ENCODE measurements around the gene NGRN.
"Not testable (repeated sequence)": the region's sequence is repeated elsewhere in the genome, so short reads cannot be mapped to it uniquely, and the experiment has no call there.

Gene NGRN

DNA sequence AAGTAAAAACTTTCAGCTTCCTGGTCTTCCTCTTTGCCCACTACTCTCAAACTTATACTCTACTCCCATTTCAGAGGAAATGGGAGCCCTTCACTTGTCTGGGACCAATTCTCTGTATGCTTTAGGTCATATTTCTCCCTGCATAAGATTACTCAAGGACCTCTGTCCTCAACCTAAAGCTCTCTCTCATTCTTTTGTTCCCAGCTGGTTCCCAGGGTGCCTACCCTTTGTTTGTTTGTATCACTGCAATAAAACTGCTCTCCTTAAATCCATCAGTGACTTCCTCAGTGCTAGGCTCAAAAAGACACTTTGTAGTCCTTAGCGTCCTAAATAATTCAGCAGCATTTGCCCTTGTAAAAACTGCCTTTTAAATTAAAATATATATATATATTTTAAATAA, 2.9 kb downstream of the NGRN start:
- peaks cover 19% of the 10 kb centered on the region for H3K4me1 ChIP-seq (ENCODE audit: control insufficient read depth, insufficient read depth, low read length)
- no peak overlapping the region for H3K9ac ChIP-seq (ENCODE audit: low read length)
- no peak overlapping the region for H3K4me3 ChIP-seq (ENCODE audit: low read length)
- H3K9me3 ChIP-seq (ENCODE audit: control insufficient read depth, low read length), result no peaks in the 10 kb centered on the region
- H3K27me3 ChIP-seq (ENCODE audit: control insufficient read depth, insufficient read depth, low read length), result no peaks in the 10 kb centered on the region
- H3K36me3 ChIP-seq (ENCODE audit: control insufficient read depth, insufficient read depth, low read length), result no peaks in the 10 kb centered on the region

DNA sequence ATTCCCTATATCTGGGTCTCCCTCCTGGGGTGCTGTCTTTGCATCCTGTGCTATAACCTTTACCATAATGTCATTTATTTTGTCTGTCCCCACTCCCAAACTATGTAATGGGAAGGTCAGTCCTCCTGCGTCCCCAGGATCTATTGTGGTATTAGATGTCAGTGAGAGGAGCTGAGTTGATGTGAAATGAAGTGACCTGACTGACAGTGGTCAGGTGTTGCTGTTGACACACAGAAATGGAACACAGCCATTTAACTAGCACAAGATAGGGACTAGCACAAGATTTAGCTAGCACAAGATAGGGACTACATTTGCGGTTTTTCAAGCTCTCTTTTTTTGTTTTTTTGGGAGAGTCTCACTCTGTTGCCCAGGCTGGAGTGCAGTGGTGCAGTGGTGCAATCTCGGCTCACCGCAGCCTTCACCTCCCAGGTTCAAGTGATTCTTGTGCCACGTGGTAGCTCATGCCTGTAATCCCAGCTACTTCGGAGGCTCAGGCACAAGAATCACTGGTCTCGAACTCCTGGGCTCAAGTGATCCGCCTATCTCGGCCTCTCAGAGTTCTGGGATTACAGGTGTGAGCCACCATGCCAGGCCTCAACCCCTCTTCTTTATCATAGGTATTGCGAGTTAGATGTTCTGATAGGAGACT, 5.2 kb downstream of the NGRN start:
- Histone ChIP-seq H3K4me3 (ENCODE audit: low read length) (no peak overlapping the region), H3K27me3 (ENCODE audit: control insufficient read depth, insufficient read depth, low read length) (no peaks in the 10 kb centered on the region), H3K9ac (ENCODE audit: low read length) (no peak overlapping the region), H3K9me3 (ENCODE audit: control insufficient read depth, low read length) (no peaks in the 10 kb centered on the region), H3K4me1 (ENCODE audit: control insufficient read depth, insufficient read depth, low read length) (peaks cover 9% of the 10 kb centered on the region), H3K36me3 (ENCODE audit: control insufficient read depth, insufficient read depth, low read length) (no peaks in the 10 kb centered on the region)

DNA sequence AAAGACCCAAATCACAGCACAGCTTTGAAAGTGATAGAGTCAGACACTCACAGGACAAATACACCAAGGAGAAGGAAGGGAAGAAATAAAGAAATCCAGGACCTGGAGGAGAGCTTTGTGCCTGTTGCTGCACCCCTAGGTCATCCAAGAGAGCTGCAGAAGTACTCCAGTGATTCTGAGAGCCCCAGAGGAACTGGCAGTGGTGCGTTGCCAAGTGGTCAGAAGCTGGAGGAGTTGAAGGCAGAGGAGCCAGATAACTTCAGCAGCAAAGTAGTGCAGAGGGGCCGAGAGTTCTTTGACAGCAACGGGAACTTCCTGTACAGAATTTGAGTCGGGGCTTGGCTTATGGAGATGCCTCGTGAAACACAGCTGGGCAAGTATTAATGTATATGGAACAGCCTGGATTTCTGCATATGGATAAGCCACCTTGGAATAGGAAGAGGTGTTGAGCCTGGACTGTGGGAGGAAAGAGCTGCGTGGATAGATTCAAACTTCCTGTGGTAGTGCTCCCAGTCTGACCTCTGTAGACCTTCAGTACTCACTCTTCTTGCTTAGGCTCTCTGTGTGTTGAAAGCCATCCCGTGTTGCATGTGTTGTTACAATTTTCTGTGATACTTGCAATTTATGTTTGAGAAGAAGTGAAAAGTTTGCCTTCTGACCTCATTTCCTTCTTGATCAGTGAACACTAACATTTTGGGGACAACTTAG, 6.1 kb downstream of the NGRN start:
- peaks cover 9% of the 10 kb centered on the region for H3K4me1 ChIP-seq (ENCODE audit: control insufficient read depth, insufficient read depth, low read length)
- H3K9ac ChIP-seq (ENCODE audit: low read length), result no peak overlapping the region
- no peaks in the 10 kb centered on the region for H3K36me3 ChIP-seq (ENCODE audit: control insufficient read depth, insufficient read depth, low read length)
- no peaks in the 10 kb centered on the region for H3K27me3 ChIP-seq (ENCODE audit: control insufficient read depth, insufficient read depth, low read length)
- H3K9me3 ChIP-seq (ENCODE audit: control insufficient read depth, low read length), result no peaks in the 10 kb centered on the region
- H3K4me3 ChIP-seq (ENCODE audit: low read length), result no peak overlapping the region

DNA sequence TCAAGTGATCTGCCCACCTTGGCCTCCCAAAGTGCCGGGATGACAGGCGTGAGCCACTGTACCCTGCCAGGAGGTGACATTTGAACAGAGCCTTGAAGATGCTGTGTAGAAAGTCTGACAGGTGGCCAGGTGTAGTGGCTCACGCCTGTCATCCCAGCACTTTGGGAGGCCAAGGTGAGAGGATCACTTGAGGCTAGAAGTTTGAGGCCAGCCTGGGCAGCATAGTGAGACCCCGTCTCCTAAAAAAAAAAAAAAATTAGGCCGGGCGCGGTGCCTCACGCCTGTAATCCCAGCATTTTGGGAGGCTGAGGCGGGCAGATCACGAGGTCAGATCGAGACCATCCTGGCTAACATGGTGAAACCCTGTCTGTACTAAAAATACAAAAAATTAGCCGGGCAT, 13.0 kb downstream of the NGRN start:
- H3K4me1 ChIP-seq (ENCODE audit: control insufficient read depth, insufficient read depth, low read length); H3K9me3 ChIP-seq (ENCODE audit: control insufficient read depth, low read length); H3K4me3 ChIP-seq (ENCODE audit: low read length); H3K27me3 ChIP-seq (ENCODE audit: control insufficient read depth, insufficient read depth, low read length); H3K36me3 ChIP-seq (ENCODE audit: control insufficient read depth, insufficient read depth, low read length); H3K9ac ChIP-seq (ENCODE audit: low read length): not testable (repeated sequence)

DNA sequence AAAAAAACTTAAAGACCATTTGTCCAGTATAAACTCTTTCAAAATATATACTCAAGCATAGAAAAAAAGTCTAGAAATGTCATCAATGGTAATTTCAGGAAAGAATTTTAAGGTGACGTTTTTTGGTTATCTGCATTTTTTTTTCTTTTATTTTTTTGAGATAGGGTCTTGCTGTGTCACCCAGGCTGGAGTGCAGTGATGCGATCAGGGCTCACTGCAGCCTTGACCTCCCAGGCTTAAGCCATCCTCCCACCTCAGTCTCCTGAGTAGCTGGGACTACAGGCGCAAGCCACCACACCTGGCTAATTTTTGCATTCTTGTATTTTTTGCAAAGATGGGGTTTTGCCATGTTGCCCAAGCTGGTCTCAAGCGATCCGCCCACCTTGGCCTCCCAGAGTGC, 15.3 kb downstream of the NGRN start:
- not testable (repeated sequence) for H3K36me3 ChIP-seq (ENCODE audit: control insufficient read depth, insufficient read depth, low read length)

DNA sequence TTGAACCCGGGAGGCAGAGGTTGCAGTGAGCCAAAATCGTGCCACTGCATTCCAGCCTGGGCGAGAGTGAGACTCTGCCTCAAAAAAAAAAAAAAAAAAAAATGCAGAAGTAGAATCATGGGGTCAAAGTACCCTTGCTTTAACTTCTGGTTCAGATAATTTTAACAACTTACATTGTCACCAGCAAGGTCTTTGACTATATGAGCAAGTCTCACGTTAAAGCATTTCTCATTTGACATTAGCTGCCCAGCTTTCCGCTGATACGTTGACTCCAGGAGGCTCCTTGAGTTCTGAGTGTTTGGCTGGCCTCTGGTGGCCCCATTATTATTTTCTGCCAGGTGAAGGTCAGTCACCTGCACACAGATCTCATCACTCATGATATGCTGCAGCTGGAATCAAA, 16.2 kb downstream of the NGRN start:
- not testable (repeated sequence) for H3K36me3 ChIP-seq (ENCODE audit: control insufficient read depth, insufficient read depth, low read length); H3K9ac ChIP-seq (ENCODE audit: low read length); H3K4me3 ChIP-seq (ENCODE audit: low read length); H3K27me3 ChIP-seq (ENCODE audit: control insufficient read depth, insufficient read depth, low read length); H3K4me1 ChIP-seq (ENCODE audit: control insufficient read depth, insufficient read depth, low read length); H3K9me3 ChIP-seq (ENCODE audit: control insufficient read depth, low read length)

More for the DNA sequence above, 15.3 kb downstream of the NGRN start:
- not testable (repeated sequence) for H3K9me3 ChIP-seq (ENCODE audit: control insufficient read depth, low read length); H3K9ac ChIP-seq (ENCODE audit: low read length); H3K27me3 ChIP-seq (ENCODE audit: control insufficient read depth, insufficient read depth, low read length); H3K4me3 ChIP-seq (ENCODE audit: low read length); H3K4me1 ChIP-seq (ENCODE audit: control insufficient read depth, insufficient read depth, low read length)

DNA sequence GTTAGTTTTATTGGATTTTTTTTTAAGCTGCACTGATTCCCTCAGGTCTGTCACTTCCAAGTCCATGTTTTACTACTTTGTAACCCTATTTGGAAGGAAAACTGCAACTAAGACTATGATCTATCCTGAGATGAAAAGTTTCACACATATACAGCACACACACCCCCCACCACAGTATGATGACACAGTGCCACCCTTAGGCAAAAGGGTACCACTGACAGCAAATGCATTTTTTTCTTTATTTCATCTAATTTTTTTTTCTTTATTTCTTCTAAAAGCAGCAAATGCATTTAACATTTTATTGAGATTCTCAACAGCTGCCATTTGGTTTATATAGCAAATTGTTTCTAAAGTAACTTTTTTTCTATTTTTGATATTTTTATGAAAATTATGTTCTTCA, 21.2 kb downstream of the NGRN start:
- Histone ChIP-seq H3K4me1 (ENCODE audit: control insufficient read depth, insufficient read depth, low read length) (no peaks in the 10 kb centered on the region), H3K9ac (ENCODE audit: low read length) (no peak overlapping the region), H3K9me3 (ENCODE audit: control insufficient read depth, low read length) (no peaks in the 10 kb centered on the region)

DNA sequence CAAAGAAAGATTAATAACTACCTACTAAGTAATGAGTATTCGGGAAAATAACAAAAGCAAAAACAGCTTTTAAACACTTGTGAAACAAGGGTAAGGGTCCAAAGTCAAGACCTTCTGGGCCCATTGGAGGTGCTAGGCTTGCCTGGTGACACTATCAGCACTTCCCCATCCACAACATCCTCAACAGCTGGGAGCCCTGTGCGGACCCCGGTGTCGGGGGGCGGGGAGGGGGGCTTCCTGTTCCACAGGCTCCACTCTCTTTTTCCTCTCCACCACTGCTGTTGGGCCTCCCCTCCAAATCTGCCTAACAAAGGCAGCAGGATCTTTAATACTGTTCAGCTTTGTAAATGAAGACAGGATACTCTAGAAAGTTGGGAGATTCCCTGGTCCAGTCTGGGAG, 21.6 kb downstream of the NGRN start:
- no peak overlapping the region for H3K9ac ChIP-seq (ENCODE audit: low read length)
- H3K4me1 ChIP-seq (ENCODE audit: control insufficient read depth, insufficient read depth, low read length), result no peaks in the 10 kb centered on the region
- H3K4me3 ChIP-seq (ENCODE audit: low read length), result no peak overlapping the region
- no peaks in the 10 kb centered on the region for H3K9me3 ChIP-seq (ENCODE audit: control insufficient read depth, low read length)
- no peaks in the 10 kb centered on the region for H3K27me3 ChIP-seq (ENCODE audit: control insufficient read depth, insufficient read depth, low read length)
- no peaks in the 10 kb centered on the region for H3K36me3 ChIP-seq (ENCODE audit: control insufficient read depth, insufficient read depth, low read length)

More for the DNA sequence above, 21.2 kb downstream of the NGRN start:
- no peaks in the 10 kb centered on the region for H3K36me3 ChIP-seq (ENCODE audit: control insufficient read depth, insufficient read depth, low read length)
- no peaks in the 10 kb centered on the region for H3K27me3 ChIP-seq (ENCODE audit: control insufficient read depth, insufficient read depth, low read length)
- no peak overlapping the region for H3K4me3 ChIP-seq (ENCODE audit: low read length)

DNA sequence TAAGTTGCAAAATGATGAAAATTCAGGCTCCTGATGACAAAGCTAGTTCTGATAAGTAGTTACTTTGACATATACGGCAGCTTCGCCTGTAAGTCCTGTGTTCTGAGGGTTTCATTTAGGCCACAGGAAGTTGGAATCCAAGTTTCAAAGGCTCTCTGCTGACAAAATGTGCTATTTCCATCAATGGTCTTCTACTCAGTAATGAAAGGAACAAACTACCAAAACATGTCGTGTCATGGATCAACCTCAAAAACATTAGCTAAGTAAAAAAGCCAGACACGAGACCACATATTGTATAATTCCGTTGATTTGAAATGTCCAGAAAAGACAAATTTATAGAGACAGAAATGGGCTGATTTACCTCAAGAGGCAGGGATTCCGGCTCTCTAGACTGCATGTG, 22.5 kb downstream of the NGRN start:
- Histone ChIP-seq H3K36me3 (ENCODE audit: control insufficient read depth, insufficient read depth, low read length) (no peaks in the 10 kb centered on the region), H3K9ac (ENCODE audit: low read length) (no peak overlapping the region)

DNA sequence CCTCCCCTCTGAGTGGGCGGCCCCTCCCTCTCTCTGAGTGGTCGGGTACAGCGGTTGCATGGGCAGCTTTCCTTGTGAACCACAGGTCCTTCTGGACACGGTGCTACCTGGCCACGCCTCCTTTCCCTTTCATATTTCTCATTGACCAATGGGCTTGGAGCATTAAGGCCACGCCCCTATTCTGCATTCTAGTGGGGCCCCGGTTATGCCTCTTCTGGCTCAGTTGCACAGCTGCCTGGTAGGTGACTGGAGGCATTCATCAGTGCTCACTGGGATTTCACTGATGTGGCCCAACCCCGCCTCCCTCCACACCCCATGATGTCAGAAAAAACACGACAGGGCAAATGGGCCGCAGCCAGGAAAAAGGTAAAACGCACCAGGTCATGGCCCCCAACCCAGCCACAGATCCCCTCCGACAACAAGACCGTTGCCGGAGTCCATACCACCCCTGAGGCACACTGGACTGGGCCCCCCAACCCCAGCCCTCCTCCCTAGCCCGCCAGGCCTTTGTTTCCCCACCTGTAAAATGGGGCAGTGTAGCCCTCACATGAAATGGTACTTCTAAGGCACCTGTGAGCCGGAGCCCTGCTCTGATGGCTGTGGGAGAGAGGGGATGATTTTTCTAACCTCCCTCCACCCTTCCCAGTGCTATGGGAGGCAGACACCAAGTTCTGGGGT, 26.3 kb downstream of the NGRN start:
- Histone ChIP-seq H3K4me3 (ENCODE audit: low read length) (no peak overlapping the region), H3K4me1 (ENCODE audit: control insufficient read depth, insufficient read depth, low read length) (peaks cover 18% of the 10 kb centered on the region), H3K9ac (ENCODE audit: low read length) (no peak overlapping the region), H3K9me3 (ENCODE audit: control insufficient read depth, low read length) (no peaks in the 10 kb centered on the region), H3K36me3 (ENCODE audit: control insufficient read depth, insufficient read depth, low read length) (no peaks in the 10 kb centered on the region), H3K27me3 (ENCODE audit: control insufficient read depth, insufficient read depth, low read length) (no peaks in the 10 kb centered on the region)

More for the DNA sequence above, 22.5 kb downstream of the NGRN start:
- Histone ChIP-seq H3K4me3 (ENCODE audit: low read length) (no peak overlapping the region), H3K4me1 (ENCODE audit: control insufficient read depth, insufficient read depth, low read length) (no peaks in the 10 kb centered on the region), H3K27me3 (ENCODE audit: control insufficient read depth, insufficient read depth, low read length) (no peaks in the 10 kb centered on the region), H3K9me3 (ENCODE audit: control insufficient read depth, low read length) (no peaks in the 10 kb centered on the region)

DNA sequence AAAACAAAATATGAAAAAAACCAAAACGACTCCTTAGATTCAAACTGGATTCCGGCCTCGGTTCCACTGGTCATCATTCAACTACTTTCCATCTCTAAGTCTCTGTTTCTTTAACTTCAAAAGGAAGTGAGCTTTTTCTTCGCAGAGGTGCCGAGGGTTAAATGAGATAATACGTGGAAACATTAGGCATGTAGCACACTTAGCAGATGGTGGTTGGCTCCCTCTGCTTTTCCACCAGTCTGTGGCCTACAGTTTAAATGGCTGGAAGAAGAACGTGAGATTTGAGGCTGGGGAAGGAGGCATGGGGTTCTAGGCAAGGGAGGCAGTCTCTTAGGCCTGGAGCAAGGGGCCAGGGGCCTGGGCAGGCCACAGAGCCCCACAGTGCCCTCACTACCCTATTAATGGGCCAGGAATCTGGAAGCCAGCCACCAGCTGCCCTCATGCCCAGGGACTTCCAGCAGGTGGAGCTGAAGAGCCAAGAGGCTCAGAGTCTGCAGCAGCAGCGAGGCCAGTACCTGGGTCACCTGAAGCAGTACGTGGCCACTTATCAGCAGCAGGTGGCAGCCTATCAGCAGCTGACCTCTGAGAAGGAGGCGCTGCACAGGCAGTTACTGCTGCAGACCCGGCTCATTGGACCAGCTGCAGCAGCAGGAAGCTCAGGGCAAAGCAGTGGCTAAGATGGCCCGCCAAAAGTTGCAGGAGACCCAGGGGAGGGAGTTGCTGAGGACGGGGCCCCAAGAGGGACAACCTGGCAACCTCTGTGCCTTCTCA, 27.8 kb downstream of the NGRN start:
- H3K9ac ChIP-seq (ENCODE audit: low read length), result peak overlapping the region; percentile 39
- not testable (repeated sequence) for H3K9me3 ChIP-seq (ENCODE audit: control insufficient read depth, low read length); H3K36me3 ChIP-seq (ENCODE audit: control insufficient read depth, insufficient read depth, low read length); H3K27me3 ChIP-seq (ENCODE audit: control insufficient read depth, insufficient read depth, low read length)
- peak overlapping the region; percentile 7 for H3K4me3 ChIP-seq (ENCODE audit: low read length)
- H3K4me1 ChIP-seq (ENCODE audit: control insufficient read depth, insufficient read depth, low read length), result peaks cover 18% of the 10 kb centered on the region

DNA sequence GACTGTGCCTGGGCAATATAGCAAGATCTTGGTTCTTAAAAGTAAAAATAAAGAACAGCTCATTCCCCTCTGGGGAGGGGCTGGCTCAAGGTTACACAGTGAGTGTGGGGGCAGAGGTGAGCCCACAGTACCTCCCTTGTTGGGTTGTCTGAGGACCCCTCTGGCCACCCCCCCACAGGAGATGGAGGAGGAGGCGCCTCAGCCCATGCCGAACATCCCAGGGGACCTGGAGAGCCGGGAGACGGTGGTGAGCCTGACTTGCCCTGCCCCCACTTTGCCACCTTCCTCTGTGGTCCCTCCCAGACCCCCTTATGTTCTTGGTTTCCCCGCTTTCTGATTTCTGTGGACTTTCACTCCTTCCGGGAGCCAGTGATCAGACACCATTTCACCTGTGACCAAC, 28.7 kb downstream of the NGRN start:
- H3K4me3 ChIP-seq (ENCODE audit: low read length), result no peak overlapping the region
- H3K36me3 ChIP-seq (ENCODE audit: control insufficient read depth, insufficient read depth, low read length), result no peaks in the 10 kb centered on the region
- no peaks in the 10 kb centered on the region for H3K9me3 ChIP-seq (ENCODE audit: control insufficient read depth, low read length)
- H3K27me3 ChIP-seq (ENCODE audit: control insufficient read depth, insufficient read depth, low read length), result no peaks in the 10 kb centered on the region
- H3K4me1 ChIP-seq (ENCODE audit: control insufficient read depth, insufficient read depth, low read length), result peaks cover 18% of the 10 kb centered on the region
- H3K9ac ChIP-seq (ENCODE audit: low read length), result no peak overlapping the region
